Kidney glomerular epithelial cell (primary cell): ENCODE results near the gene ETNK1.
A peak's percentile ranks its signal among the peaks of the same experiment; 100 is the strongest.

ENCODE experiments used
- DNase-seq: peaks from one replicate; lab custom pipeline; 2025; lab: John Stamatoyannopoulos, UW

The ETNK1 gene

DNA sequence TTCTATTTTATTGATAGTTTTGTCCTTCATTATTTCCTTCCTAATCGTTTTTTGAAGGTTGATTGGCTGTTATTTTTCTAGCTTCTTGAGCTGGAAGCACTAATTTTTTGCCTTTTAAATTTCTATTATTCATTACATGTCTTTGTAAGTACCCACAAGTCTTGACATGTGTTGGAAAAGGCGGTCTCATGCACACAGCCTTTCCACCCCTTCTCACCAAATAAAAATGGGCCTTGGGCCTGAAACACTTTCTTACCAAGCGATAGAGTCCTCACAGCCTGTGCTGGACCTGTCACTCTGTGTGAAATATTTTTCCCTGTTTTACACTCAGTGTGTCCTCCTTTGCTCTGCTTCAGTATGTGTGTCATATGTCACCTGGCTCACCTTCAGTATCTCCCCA lies 9.9 kb downstream of the ETNK1 start:
- DNase-seq = no peak

DNA sequence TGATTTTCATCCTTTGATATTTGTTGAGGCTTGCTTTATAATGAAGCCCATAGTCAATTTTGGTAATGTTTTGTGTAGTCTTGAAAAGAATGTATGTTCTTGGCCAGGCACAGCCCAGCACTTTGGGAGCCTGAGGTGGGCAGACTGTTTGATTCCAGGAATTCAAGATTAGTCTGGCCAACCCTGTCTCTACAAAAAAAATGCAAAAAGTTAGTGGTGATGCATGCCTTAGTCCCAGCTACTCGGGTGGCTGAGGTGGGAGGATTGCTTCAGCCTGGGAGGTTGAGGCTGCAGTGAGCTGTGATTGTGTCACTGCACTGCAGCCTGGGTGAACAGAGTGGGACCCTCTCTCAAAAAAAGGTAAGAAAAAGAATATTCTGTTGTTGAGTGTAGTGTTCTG lies 10.8 kb downstream of the ETNK1 start:
- no peak for DNase-seq

DNA sequence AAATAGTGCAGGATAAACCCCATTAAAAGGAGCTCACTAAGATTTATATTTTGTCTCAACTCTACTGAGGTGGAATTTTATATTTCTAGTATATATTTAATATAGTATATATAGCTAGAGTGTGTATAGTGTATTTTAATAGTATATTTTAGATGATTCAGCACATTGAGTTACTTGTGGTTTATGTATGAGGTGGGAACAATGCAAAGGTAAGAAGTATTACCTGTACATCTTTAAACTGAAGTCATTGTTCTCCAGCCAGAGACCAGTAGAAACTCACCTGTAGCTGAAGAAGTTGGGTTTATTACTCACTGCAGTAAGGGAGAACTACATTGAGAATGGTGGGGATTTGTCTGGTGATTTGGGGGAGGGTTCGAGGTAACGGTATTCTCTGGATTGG lies 15.9 kb downstream of the ETNK1 start:
- no peak for DNase-seq

DNA sequence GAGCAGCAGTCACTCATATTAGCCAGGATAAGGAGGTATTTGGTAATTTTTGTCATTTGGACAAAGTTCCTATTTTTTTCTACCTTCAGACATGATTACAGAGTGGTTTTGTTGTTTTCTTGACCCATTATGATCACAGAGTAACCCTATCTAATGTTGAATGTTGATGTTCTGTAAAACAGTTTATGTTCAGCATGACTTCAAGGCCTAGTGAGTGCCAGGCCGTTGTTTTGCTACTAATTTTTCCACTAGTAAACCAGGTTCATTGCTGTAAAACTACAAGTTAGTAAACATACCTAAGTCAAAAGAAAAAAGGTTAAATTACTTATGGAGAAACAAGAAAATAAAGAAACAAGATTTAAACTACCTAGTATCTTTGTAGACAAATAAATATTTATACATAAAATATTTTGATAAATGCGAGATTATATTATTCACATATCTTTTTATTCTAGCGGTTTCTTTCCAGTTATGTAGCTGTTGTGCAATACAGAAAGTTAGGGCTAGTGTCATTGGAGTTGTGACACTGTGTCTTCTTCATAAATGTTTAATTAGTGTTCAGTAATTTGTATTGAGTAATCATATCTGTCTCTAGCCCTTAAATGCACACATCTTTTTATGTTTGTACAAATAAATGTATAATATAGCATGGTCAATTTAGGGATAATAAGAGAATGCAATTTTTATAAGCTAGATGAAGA lies 16.5 kb downstream of the ETNK1 start:
- no peak for DNase-seq

DNA sequence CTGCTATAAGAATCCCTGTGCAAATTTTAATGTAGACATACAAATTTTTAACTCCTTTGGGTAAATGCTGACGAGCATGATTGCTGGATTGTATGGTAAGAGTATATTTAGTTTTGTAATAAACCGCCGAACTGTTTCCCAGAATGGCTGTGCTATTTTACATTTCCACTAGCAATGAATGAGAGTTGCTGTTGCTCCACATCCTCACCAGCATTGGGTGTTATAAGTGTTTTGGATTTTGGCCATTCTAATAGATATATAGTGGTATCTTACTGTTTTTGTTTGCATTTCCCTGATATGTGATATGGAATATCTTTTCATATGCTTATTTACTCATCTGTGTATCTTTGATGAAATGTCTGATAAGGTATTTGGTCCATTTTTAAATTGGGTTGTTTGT lies 23.7 kb downstream of the ETNK1 start:
- DNase-seq = no peak

DNA sequence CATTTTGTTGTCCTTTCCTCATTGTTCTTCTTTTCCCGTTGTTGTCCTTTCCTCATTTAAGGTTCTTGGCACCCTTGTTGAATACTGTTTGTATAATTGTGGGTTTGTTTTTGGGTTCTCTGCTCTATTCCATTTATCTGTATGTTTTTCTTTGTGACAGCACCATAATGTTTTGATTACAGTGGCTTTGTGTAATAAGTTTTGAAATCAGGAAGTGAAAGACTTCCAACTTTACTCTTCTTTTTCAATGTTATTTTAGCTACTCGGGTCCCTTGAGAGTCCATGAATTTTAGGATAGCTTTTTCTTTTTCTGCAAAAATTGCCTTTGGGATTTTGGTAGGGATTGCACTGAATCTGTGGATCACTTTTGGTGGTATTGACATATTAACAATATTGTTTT lies 28.1 kb downstream of the ETNK1 start:
- DNase-seq = no peak

DNA sequence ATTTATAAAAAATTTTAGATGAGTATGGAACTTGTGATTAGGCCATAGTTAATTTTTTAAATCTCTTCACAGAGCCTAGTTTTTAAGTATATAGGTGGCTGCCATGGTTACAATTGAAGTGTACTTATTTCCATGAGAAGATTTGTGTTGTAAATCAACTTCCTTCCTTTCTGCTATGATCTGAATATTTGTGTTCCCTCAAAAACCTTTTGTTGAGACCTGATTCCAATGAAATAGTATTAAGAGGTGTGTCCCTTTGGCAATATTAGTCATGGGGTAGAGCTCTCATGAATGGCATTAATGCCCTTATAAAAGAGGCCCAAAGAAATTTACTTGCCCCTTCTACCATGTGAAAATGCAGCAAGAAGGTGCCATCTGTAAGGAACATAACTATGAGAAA lies 28.8 kb downstream of the ETNK1 start:
- DNase-seq = no peak

DNA sequence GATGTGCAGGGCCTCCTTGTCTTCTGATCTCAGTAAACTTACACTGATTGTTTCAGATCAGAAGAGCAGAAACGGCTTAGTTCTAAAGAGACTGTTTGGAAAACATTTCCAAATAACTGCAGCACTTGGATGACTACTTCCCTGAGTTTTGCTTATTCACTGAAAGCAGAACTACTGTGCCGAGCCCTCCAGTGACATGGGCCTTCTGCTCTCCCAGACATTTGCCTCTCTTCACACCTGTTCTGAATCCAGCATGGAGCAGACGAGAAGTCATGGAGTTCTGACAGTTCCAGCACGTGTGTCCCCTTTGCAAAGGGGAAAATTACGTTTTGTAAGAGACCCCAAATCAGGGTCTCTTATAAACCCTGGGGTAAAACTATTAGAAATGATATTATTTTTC lies 31.4 kb downstream of the ETNK1 start:
- DNase-seq = no peak

DNA sequence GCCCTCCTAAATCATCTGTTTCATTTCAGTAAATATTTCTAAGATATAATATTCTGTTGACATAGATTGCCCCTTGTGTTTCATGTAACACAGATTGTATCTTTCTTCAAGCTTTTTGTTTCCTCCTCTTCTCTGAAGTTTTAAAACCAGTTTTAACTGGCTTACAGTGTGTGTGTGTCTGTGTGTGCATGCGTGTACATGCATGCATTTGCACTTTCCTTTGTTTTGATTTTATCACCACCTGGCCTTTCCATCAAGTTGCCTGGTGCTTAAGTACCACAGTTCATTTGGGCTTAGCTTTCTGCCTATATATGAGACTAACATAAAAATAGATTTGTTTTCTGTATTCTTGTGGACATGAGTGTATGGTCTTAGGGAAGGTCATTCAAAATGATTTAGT lies 31.9 kb downstream of the ETNK1 start:
- no peak for DNase-seq

DNA sequence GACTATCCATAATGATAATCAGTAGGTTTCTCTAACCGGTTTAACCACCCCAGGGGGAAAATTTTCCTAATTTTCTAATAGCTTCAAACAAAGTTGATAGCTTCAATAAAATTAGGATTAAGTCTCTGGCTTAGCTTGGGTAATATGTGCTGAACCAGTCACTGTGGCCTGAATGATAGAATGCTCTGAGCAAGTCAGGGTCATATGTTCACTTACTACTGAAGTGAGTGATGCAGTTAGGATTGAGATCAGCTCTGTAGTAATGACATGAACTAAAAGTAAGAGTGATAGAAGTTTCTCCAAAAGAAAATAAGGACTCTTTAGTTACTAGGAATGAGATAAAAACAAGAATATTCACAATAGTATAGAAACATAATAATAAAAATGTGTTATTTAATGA lies 32.6 kb downstream of the ETNK1 start:
- no peak for DNase-seq

DNA sequence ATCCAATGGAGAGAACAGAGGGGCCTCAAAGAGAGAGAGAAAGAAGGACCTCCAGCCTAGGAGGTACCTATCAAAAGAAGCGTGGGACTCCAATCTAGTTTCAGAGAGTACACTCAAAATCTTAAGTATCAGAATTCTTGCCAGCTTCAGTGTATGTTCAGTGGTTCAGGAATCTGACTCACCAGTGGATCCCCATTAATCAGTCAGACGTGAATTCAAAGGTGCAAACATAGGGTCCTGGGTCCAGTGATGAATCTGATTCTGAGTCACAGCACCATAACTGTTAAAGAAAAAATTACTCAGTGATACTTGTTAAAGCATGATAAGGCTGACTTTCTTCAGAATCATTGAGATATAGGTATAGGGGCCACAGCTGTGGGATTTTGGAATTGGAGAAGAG lies 33.2 kb downstream of the ETNK1 start:
- peak; percentile 77 for DNase-seq

DNA sequence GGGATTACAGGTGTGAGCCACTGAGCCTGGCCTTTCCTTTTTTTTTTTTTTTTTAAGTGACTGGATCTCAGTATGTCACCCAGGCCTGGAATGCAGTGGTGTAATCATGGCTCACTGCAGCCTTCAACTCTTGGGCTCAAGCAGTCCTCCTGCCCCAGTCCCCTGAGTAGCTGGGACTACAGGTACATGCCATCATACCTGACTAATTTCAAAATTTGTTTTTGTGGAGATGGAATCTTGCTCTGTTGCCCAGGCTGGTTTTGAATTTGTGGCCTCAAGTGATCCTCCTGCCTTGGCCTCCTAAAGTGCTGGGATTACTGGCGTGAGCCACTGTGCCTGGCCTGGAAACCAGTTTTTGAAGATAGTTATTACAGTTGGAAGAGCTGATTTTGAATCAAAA lies 37.4 kb downstream of the ETNK1 start:
- DNase-seq = no peak

DNA sequence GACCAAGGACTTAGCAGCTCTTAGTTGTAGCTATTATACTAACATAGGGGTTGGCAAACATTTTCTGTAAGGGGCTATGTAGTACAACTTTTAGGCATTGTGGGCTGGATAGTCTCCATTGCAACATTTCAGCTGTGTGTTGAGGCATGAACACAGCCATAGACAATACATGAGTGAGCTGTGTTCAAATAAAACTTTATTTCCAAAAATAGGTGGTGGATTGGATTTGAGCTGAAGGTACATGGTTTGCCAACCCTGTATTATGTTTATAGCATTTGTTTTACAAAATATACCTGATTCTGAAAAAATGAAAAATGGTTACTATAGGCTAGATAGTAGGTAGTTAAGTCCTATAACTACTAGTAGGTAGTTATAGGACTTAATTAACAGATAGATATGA lies 40.5 kb downstream of the ETNK1 start:
- DNase-seq = no peak

DNA sequence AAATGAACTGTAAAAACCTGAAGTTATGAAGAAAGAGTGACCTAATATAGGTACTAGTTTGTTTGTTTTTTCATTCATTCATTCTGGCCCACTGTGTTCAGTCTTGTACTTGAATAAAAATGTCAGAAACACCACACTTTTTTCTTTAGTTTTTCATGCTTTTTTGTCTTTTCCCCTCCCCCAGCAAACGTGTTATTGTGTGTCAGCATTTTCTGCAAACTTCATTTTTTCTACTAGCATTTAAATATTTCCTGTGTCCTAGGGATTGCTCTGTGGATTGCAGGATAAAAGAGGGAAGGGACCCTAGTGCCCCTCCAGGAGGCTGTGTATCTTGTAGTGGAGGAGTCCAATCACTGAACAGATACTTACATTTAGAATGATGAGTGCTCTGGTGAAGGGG lies 42.2 kb downstream of the ETNK1 start:
- DNase-seq = no peak

DNA sequence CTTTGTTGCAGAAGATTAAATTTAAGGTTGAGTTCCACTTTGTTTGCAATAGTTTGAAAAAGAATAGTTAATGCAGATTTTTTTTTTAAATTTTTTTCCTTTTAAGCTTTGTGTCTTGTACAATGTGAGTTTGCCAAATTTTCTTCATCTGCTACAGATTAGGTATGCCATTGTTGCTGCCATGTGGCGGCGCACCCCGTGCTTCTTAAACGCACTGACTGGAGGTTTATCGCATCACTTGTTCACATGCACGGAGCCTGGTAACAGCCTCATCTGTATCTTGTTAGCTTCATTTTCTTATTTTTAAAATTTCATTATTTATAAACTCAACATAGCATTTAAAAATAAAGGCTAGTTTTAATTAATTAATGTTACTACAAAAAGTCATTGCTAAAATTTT lies 43.5 kb downstream of the ETNK1 start:
- DNase-seq = no peak

DNA sequence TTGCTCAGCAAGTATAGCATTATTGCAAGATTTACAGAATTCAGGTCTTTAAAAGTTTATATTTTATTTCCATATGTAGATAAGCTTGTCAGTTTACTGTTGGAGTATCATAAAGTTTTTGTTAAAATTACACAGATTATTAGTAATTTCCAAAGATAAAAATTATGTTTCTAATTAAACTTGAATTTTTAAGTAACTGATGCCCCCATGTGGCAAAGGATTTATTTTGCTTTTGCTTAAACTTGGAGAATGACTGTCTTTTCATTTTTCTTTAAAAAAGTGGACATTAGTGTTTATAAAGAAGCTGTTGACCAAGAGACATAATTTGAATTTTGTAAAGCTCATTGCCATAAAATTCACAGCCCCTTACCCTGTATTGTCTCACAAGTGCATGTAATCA lies 45.8 kb downstream of the ETNK1 start:
- DNase-seq = no peak

DNA sequence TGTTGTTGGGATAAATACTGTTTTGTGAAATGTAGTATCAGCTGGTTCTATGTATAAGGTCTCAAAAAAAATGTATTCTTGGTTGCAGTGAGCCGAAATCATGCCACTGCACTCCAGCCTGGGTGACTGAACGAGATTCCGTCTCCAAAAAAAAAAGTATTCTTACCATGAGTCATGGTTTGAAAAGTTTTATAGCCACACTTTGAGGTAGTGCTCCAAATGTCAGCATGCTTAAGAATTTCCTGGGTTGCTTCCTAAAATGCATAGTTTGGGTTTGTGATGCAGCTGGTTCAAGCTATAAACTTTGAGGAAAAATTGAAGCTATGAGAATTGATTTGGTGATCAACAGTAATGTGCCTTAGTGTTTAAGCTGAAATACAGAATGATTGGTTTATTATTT lies 48.0 kb downstream of the ETNK1 start:
- DNase-seq = no peak

DNA sequence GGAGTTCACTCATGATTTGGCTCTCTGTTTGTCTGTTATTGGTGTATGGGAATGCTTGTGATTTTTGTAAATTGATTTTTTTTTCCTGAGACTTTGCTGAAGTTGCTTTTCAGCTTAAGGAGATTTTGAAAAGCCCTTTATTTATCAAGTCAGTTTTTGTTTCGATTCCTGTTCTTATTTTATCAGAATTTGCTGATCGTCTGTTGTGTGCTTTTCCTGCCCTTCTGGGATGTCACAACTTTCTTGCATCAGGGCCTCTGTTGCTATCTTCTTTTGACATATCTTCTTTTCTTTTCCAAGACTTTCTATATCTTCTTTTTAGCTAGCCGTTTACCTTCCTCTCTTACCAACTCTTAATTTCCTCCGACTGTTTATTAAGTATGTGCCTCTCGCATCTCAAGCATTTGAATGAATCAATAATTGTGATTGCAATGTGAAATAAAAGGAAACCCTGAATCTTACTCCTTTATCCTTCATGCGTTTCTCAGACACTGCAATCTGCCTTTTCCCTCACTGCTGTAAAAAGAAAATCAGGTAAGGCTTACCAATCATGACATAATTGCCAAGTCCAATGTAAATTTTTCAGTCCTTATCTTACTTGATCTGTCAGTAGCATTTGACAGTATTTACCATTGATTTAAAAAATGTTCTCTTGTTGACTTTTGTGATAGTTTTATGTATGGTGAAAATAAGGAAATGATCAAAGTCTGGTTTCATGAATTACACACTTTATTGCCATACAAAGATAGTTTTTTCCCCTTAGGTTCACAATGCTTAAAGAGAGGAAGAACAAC lies 53.0 kb downstream of the ETNK1 start:
- no peak for DNase-seq

DNA sequence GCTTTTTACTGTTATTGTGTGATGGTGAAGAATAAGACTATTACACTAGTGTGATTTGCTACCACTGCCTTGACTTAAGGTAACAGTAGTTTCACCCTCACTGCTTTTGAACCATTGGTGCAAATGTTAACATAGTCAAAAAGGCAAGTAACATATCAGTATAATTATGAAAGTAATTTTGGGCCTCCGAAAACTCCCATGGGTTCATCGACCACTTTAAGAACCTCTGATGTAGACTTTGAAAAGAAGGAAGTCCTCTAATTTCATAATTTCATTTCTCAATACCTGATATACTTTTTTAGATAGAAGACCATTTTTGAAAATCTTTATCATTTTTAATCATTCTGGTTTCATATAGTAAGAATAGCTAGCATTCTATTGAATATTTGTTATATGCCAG lies 57.7 kb downstream of the ETNK1 start:
- no peak for DNase-seq

DNA sequence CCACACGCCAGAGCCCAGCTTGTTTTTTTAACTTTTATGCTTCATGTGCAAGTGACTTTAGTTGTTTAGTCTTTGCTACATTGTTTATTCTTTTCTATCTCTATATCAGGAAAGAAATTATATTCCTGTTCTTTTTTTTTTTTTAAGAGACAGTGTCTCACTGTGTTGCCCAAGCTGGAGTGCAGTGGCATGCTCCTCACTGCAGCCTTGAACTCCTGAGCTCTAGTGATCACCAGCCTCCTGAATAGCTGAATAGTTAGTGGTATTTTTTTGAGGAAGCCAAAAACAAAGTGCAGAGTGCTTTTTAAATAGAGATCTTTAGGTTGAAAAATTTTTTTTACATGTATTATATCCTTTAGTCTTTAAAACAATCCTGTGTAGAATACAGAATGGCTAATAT lies 58.2 kb downstream of the ETNK1 start:
- no peak for DNase-seq

DNA sequence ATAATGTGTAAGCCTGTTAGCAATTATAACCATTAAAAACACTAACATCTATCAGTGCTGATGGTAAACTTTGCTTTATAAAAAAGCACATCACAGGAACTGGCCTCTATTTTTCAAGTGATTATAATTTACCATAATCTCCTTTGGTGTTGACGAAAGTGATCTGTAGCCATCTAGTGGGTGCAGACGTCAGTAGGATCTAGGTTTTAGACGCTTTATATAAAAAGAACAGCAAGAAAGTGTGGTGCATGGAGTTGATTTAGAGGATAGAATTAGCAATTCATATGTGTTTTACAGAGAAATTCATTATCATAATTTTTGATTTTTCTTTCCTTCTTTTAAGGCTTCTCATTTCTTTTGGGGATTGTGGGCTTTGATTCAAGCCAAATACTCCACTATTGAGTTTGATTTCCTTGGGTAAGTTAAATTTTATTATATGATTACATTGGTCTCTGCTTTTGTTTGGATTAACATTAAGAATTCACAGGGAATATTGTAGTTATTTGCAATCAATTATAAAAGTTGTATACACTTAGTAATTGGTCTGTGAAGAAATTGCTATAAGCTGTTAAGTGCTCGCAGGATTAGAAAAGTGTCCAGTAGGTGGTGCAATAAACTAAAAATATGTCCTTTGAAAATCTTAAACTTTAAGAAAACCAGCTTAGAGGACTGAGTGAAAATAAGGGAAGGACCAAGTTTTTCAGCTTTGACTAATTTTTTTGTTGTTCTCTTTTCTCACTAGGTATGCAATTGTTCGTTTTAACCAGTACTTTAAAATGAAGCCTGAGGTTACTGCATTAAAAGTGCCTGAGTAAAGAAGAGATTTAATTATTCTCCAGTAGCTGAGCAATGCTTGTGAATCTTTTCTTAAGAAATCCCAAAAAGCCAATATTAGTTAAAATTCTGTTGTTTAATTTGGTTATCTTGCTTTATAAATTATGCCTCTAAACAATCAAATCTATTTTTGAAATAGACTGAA lies 59.5 kb downstream of the ETNK1 start:
- peak; percentile 63 for DNase-seq

DNA sequence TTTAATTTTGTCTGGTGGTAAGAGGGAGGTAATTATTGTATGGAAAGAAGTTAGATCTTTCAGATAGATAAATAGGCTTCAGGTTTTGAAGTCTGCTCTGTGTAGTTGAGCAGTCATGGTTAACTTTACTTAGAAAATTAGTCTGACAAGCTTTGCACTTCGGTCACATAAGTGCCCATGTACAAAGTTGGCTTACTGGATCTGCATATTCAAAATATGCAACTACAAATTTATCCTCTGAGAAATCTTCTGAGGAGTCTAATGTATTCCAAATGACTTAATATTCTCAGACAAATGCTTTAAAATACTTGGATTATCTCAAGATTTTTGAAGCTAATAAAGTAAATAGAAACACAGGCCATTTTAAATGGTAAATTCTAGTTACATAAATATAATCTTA lies 61.2 kb downstream of the ETNK1 start:
- DNase-seq = no peak
